Stimulated activated naive CD8-positive, alpha-beta T cell treated with anti-CD3 and anti-CD28 coated beads, Interleukin-15, amount 100 ng/mL, for 72 hours (primary cell): Measurements from ENCODE around the gene BTG3.

ENCODE experiments used
- ATAC-seq: fragments of 150-1000 bp; cut with Tn5 transposase; 2 replicates; pipeline ENCODE4 v1.10.0; 2021; ENCODE audit warnings: mild to moderate bottlenecking, moderate library complexity
- DNase-seq, 2 donors: peaks; one replicate each; pipeline ENCODE4 v3.0.0; 2021 to 2022
- H3K27ac Mint-ChIP-seq, 2 donors: one replicate each; pipeline ENCODE4 v1.8.0; 2022; ENCODE audit warnings: mild to moderate bottlenecking in 2 of 2, mixed read lengths in 2 of 2, moderate library complexity in 2 of 2
- H3K27me3 Mint-ChIP-seq: one replicate; pipeline ENCODE4 v1.8.0; 2022; ENCODE audit warnings: mixed read lengths
- H3K4me1 Mint-ChIP-seq: one replicate; pipeline ENCODE4 v1.8.0; 2022; ENCODE audit warnings: mild to moderate bottlenecking, mixed read lengths
- H3K4me3 Mint-ChIP-seq, 2 donors: one replicate each; pipeline ENCODE4 v1.8.0; 2022; ENCODE audit warnings: mild to moderate bottlenecking in 2 of 2, mixed read lengths in 2 of 2, moderate library complexity in 1 of 2
- H3K9me3 Mint-ChIP-seq, 2 donors: one replicate each; pipeline ENCODE4 v1.8.0; 2022; ENCODE audit warnings: mixed read lengths in 2 of 2

Gene BTG3

DNA sequence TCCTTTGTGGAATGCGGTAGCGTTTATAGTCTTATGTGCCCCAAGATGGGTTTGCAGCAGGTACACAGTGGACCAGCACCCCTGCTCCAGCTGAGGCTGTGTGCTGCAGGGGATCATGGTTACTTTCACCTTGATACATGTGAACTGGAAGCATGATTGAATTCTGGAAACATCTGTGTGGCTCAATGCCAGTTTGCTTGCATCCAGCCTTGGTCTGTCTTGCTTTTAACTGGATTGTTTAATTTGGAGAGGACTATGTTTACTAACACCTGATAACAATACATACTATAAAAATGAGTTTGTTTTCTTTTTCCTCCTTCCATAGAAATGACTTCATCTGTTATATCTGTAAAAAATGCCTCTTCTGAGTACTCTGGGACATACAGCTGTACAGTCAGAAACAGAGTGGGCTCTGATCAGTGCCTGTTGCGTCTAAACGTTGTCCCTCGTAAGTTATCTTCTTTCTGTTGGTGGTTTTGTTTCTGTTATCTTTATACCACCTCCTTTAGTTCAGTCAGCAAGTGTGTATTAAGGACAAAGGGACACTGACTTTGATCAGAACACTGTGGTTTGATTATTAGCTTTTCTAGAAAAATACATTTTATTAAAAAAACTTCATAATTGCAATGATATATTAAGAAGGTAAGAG is 52.2 kb downstream of the BTG3 start:
- H3K27ac Mint-ChIP-seq, result no peak overlapping the region
- DNase-seq, result no peak
- no peak for ATAC-seq
- H3K4me3 Mint-ChIP-seq, result no peak overlapping the region
- H3K9me3 Mint-ChIP-seq, result no peaks in the 10 kb centered on the region
- H3K4me1 Mint-ChIP-seq, result no peaks in the 10 kb centered on the region
- no peaks in the 10 kb centered on the region for H3K27me3 Mint-ChIP-seq

DNA sequence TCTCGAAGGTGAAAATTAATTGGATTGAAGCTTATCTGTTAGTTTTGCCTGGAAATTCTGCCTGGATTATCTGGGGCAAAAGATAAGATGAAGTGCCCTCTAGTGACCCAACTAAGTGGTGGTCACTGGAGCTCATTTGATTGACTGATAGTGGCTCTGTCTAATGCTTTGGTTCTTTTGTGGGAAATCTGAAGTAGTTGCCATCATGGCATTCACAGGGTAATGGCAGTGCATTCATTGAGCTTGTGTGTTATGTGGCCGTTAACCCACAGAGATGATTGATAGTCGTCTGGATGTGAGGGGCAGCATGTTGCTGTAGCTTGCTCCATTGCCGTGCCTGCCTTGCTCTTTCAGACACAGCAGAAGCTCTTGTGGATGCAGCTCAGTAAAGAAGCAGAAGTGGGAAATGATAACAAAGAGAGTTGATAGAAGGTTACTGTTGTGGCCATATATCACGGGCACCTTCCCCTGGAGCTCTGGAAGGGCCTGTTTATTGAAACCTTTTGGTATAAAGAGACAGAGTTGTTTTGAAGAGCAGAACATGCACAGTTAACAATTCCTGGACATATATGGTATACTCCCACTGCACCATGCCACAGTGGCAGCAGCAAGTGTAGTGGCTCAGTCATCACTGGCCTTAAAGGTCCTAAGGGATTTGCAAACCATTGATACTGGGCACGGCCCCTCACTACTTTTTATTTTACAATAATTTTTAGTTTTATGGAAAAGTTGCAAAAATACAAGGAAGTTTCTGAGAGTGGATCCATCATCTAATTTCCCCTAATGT is 57.8 kb downstream of the BTG3 start:
- ATAC-seq, result no peak
- Mint-ChIP-seq H3K4me1 (no peaks in the 10 kb centered on the region), H3K4me3 (no peak overlapping the region), H3K27ac (peak overlapping the region in 1 of 2 donors; percentile 78), H3K9me3 (no peaks in the 10 kb centered on the region), H3K27me3 (no peaks in the 10 kb centered on the region)
- DNase-seq, result no peak

DNA sequence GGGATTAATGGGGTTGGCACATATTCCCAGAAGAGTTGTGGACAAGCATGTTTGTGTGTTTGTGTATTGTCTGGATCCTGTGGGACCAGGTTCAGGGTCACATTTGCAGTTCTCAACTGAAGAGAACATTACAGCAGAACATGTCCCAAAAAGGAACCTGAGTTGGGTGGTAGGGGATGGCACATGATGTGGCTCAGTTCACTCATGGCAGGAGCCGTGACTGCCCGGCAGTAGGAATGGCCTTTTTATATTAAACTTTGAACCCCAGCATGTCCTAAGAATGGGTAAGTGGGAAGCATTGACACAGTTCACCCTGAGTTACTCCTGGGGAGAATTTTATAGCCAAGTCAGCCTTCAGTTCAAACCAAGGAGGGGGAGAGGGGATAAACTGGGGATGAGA is 58.6 kb downstream of the BTG3 start:
- H3K9me3 Mint-ChIP-seq, result no peaks in the 10 kb centered on the region
- DNase-seq, result no peak
- H3K27ac Mint-ChIP-seq, result no peak overlapping the region
- H3K27me3 Mint-ChIP-seq, result no peaks in the 10 kb centered on the region
- H3K4me3 Mint-ChIP-seq, result no peak overlapping the region
- no peak for ATAC-seq
- no peaks in the 10 kb centered on the region for H3K4me1 Mint-ChIP-seq

DNA sequence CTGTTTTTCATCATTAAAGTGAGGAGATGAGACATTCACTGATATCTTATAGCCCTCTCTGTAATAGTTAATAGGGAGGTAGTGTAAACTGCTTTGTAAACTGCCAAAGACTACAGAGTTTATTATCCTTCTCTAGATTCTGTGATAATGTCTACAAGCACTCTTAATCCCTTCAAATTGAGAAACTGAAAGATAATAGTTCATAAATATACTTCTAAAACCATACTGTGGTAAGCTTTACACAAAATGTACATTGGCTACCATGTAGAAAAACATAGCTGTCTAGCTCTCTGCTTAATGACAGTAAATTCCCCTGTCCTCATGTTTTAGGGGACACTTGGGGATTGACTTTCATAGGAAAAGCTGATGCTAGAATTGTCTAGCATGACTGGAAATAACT is 60.3 kb downstream of the BTG3 start:
- no peaks in the 10 kb centered on the region for H3K9me3 Mint-ChIP-seq
- ATAC-seq, result no peak
- no peaks in the 10 kb centered on the region for H3K27me3 Mint-ChIP-seq
- no peak overlapping the region for H3K4me3 Mint-ChIP-seq
- H3K4me1 Mint-ChIP-seq, result no peaks in the 10 kb centered on the region
- H3K27ac Mint-ChIP-seq, result no peak overlapping the region
- DNase-seq, result no peak

DNA sequence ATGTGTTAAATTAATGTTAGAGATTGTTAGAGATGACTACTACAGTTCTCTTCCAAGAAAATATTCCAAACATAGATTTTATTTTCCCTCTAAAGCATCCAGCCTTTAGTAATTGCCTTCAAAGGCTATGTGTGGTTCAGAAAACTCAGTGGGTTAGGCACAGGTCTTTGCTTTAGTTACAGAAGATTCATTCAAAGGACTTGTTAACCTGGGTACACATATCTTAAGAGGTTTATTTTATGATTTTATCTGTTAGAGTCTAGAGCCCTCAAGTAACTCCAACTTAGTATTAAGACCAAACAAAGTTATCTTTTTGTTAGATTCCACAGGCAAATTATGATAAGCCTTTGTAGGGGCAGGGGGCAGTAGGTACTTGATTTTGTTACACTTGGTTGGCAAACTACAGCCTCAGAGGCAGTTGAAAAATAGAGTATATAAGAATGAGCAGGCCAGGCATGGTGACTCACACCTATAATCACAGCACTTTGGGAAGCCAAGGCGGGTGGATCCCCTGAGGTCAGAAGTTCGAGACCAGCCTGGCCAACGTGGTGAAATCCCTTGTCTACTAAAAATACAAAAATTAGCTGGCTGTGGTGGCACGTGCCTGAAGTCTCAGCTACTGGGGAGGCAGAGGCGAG is 61.9 kb downstream of the BTG3 start:
- H3K9me3 Mint-ChIP-seq, result no peaks in the 10 kb centered on the region
- no peak overlapping the region for H3K27ac Mint-ChIP-seq
- ATAC-seq, result no peak
- no peaks in the 10 kb centered on the region for H3K27me3 Mint-ChIP-seq
- H3K4me3 Mint-ChIP-seq, result no peak overlapping the region
- DNase-seq, result no peak
- H3K4me1 Mint-ChIP-seq, result no peaks in the 10 kb centered on the region

DNA sequence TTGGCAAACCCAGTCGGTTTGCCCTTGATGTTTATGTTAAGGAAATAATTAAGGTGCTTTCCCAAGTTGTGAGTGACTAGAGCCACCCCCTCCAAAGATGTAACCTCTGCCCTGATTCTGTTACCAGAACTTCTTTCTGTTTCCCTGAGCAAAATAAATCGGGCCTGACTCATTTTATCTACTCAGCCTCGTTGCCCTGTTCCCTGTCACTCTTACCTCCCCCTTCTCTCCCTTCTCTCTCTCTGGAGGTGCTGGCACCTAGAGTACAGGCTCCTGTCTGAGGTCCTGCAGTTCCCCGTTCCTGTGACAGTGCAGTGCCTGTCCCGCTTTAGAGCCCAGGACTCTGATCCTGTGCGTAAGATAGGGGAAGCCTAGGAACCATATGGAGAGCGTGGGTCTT is 64.4 kb downstream of the BTG3 start:
- no peaks in the 10 kb centered on the region for H3K4me1 Mint-ChIP-seq
- no peaks in the 10 kb centered on the region for H3K9me3 Mint-ChIP-seq
- H3K27ac Mint-ChIP-seq, result no peak overlapping the region
- no peaks in the 10 kb centered on the region for H3K27me3 Mint-ChIP-seq
- no peak for ATAC-seq
- no peak overlapping the region for H3K4me3 Mint-ChIP-seq
- DNase-seq, result no peak

DNA sequence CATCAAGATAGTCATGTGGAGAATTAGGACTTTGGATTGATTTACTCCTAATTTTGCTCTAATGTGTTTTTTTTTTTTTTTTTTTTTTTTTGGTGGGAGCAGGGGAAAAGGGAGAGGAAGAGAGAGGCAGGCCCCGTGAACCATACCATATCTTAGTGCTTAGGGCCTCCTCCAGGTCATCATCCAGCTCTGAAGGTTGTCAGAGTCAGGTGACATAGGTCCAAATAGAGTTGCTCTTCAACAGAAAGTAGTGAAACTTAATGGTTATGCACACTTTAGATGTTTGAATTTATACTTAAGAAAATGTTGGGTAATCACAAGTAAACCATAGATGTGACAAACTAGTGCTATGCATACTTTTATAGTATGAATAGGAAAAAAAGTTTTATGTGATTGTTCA is 67.7 kb downstream of the BTG3 start:
- no peaks in the 10 kb centered on the region for H3K4me1 Mint-ChIP-seq
- H3K9me3 Mint-ChIP-seq, result no peaks in the 10 kb centered on the region
- H3K27me3 Mint-ChIP-seq, result no peaks in the 10 kb centered on the region
- DNase-seq (no peak), ATAC-seq (no peak)
- no peak overlapping the region for H3K4me3 Mint-ChIP-seq
- H3K27ac Mint-ChIP-seq, result no peak overlapping the region
